Coronary artery (tissue), 2 donors: Measurements from ENCODE around the gene ALDOA.

ENCODE experiments used
- DNase-seq: peaks from one replicate; pipeline ENCODE4 v3.0.0-alpha.2; 2017; ENCODE audit warnings: low spot score
- H3K27ac ChIP-seq, 2 donors: fragments of 200-600 bp; sonication (generic); one replicate each; pipeline ENCODE4 v1.5.1; 2016 to 2019
- H3K4me3 ChIP-seq: fragments of 200-600 bp; sonication (generic); 2 replicates; pipeline ENCODE4 v1.5.1; 2016; ENCODE audit warnings: mild to moderate bottlenecking, moderate library complexity
- CTCF ChIP-seq: fragments of 200-600 bp; sonication (generic); IDR thresholded peaks from one replicate; pipeline ENCODE4 v1.5.1; 2019; ENCODE audit warnings: antibody characterized with exemption

ALDOA gene

GRCh38 chr16:30041841-30042240 lies 23.7 kb upstream of the ALDOA start:
- H3K27ac ChIP-seq: no peak overlapping the region
- no peak for DNase-seq
- H3K4me3 ChIP-seq: no peak overlapping the region
- peak; percentile 27 for TF ChIP-seq CTCF

DNA sequence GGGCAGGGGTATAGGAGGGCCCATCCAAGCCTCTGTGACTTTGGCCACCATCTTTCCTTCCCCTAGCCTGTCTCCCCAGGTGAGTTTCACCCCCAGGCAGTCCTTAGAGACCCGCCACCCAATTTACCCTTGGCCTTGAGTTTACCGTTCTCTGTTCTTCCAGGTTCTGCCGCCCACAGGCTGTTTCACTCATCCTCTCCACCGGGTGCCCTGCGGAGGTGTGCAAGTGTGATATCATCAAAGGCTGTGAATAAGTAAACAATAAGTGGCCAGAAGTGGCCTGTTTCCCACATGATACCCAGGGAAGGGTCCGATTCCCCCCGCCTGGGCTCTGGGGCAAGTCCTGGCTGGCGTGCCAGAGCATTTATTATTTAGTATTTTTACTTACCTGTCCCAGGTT lies 19.4 kb upstream of the ALDOA start:
- no peak for DNase-seq
- Histone ChIP-seq H3K4me3 (no peak overlapping the region), H3K27ac (no peak overlapping the region)
- no peak for TF ChIP-seq CTCF

DNA sequence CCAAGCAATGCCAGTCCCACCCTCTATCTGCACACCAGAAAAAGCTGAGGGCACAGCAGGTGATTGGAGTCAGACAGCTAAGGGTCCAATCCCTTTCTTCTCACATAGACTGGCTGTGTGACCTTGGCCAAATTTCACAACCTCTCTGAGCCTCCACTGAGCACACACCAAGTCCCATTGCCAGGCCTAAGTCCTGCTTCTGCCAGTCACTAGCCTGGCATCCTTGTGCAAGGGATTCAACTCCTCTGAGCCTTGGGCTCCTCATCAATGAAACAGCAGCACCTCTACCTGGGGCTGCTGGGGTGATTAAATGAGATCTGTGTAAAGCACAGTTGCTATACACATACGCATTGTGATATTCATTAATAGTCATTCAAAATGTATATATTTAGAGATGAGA lies 19.0 kb upstream of the ALDOA start:
- no peak overlapping the region for H3K4me3 ChIP-seq
- no peak for TF ChIP-seq CTCF
- H3K27ac ChIP-seq: no peak overlapping the region
- DNase-seq: no peak

- Histone ChIP-seq H3K27ac (no peak overlapping the region), H3K4me3 (no peak overlapping the region)
- no peak for TF ChIP-seq CTCF
- no peak for DNase-seq
These were observed 15.7 kb upstream of the ALDOA start for GRCh38 chr16:30049871-30050270.

GRCh38 chr16:30051518-30051917 lies 14.0 kb upstream of the ALDOA start:
- no peak for TF ChIP-seq CTCF
- no peak for DNase-seq
- Histone ChIP-seq H3K4me3 (no peak overlapping the region), H3K27ac (no peak overlapping the region)

- DNase-seq: peak; percentile 94
- peak overlapping the region; percentile 96 for H3K4me3 ChIP-seq
- no peak for TF ChIP-seq CTCF
- peak overlapping the region; percentile 11 to 69 for H3K27ac ChIP-seq
These were observed 12.7 kb upstream of the ALDOA start for GRCh38 chr16:30052671-30053372.

DNA sequence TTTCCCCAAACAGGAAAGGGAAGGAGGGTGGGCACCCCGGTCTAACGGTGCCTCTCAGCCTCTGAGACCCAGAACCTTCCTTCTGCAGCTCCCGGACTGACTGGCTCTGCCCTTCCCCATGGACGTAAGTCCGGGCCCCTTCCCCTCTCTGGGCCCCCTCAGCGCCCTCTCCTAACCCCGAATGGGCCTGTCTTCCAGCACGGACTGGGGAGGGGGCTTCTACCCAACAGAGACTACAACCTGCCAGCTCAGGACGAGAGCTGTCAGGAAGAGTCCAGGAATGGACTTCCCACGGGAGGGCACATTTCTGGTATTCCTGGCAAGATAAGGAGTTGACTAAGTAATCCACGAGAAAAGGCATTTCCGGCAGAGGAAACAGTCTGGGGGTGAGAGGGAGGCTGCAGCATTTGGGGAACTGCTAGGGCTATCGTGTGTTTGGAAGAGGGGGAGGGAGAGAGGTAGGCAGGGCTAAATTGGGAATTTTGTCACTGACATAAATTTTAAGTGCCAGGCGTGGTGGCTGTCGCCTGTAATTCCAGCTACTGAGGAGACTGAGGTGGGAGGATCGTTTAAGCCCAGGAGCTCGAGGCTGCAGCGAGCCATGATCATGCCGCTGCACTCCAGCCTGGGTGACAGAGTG lies 12.1 kb upstream of the ALDOA start:
- Histone ChIP-seq H3K4me3 (peak overlapping the region; percentile 96), H3K27ac (peak overlapping the region; percentile 11 to 69)
- no peak for TF ChIP-seq CTCF
- DNase-seq: no peak
